ENCODE measurements around the gene SCARB1.

The SCARB1 gene

DNA sequence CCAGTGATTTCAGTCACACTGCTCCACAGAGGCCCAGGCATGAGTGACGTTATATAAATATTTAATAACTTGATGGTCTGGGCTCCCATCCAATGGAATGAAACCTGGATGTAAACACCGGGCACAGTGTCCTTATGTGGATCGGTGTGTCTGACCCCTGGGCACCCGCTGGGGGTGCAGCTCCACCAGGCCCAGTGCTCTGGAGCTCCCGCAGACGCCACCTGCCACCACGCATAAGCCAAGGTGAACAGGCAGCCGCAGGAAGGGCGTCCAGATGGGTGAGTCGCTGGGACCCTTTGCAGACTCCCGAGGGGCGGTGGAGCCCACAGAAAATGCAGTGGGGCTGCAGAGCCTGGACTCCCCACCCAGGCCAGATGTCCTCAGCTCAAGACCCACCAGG lies 121.6 kb downstream of the SCARB1 start:
- TF ChIP-seq, protein P1, sequence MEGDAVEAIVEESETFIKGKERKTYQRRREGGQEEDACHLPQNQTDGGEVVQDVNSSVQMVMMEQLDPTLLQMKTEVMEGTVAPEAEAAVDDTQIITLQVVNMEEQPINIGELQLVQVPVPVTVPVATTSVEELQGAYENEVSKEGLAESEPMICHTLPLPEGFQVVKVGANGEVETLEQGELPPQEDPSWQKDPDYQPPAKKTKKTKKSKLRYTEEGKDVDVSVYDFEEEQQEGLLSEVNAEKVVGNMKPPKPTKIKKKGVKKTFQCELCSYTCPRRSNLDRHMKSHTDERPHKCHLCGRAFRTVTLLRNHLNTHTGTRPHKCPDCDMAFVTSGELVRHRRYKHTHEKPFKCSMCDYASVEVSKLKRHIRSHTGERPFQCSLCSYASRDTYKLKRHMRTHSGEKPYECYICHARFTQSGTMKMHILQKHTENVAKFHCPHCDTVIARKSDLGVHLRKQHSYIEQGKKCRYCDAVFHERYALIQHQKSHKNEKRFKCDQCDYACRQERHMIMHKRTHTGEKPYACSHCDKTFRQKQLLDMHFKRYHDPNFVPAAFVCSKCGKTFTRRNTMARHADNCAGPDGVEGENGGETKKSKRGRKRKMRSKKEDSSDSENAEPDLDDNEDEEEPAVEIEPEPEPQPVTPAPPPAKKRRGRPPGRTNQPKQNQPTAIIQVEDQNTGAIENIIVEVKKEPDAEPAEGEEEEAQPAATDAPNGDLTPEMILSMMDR (IDR thresholded peaks at IDR 0.05) = no peak
- H3K27ac ChIP-seq = no peak overlapping the region
- H3K9me3 ChIP-seq = no peaks in the 10 kb centered on the region
- no peak overlapping the region for H3K4me3 ChIP-seq (ENCODE audit: low read depth in 1 of 2, low read length in 1 of 2)
- H3K4me1 ChIP-seq (ENCODE audit: control insufficient read depth in 1 of 2, insufficient read depth in 1 of 2, low read depth in 1 of 2, low read length in 1 of 2) = peaks cover 6 to 10% of the 10 kb centered on the region in 2 experiments
- H3K36me3 ChIP-seq = no peaks in the 10 kb centered on the region
- peaks cover 53% of the 10 kb centered on the region for H3K27me3 ChIP-seq

DNA sequence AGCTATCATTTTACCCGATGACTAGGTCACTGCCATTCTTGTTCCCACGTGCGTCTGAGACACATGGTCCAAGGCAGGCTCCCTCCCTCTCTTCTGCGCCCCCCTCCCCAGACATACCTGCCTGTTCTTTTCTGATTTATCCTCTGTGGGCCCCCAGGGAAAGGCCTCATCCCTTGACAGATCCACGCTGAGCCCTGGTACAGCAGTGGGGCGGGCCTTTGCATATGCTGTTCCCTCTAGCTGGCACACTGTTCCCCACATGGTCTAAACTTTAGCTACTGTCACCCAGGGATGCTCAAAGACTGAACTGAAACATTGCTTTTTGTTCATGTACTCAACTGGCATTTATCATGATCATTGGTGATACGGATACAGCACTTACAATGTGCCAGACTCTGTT lies 122.5 kb downstream of the SCARB1 start:
- Histone ChIP-seq H3K27me3 (peaks cover 44% of the 10 kb centered on the region), H3K4me3 (ENCODE audit: low read depth in 1 of 2, low read length in 1 of 2) (no peak overlapping the region), H3K36me3 (no peaks in the 10 kb centered on the region), H3K27ac (no peak overlapping the region), H3K4me1 (ENCODE audit: control insufficient read depth in 1 of 2, insufficient read depth in 1 of 2, low read depth in 1 of 2, low read length in 1 of 2) (peaks cover 4 to 6% of the 10 kb centered on the region in 2 experiments), H3K9me3 (no peaks in the 10 kb centered on the region)
- TF ChIP-seq, protein P1 (IDR thresholded peaks at IDR 0.05) = no peak

DNA sequence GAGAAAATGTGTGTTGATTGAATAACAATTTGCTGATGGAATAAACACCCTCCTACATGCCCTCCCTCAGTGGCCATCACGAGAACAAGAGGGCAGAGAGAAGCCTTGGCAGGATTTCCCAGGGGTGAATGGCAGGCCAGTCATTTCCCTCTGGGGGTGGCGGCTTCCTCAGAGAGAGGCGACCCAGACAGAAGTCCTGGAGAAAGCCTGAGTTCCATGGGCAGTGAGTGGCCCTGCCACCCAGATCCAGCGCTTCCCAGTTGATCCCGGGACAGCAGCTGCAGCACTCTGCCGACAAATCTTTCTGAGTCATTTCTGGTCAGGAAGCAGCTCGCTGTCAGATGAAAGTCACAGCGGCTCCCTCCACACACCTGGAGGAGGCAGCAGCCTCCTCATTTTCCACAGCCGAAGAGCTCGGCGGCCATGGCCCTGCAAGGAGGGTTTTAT lies 123.0 kb downstream of the SCARB1 start:
- Histone ChIP-seq H3K4me3 (ENCODE audit: low read depth in 1 of 2, low read length in 1 of 2) (no peak overlapping the region), H3K27ac (no peak overlapping the region), H3K9me3 (no peaks in the 10 kb centered on the region), H3K27me3 (peaks cover 39% of the 10 kb centered on the region), H3K36me3 (no peaks in the 10 kb centered on the region), H3K4me1 (ENCODE audit: control insufficient read depth in 1 of 2, insufficient read depth in 1 of 2, low read depth in 1 of 2, low read length in 1 of 2) (peaks cover 0 to 2% of the 10 kb centered on the region in 2 experiments)
- TF ChIP-seq, protein P1 (IDR thresholded peaks at IDR 0.05) = no peak

DNA sequence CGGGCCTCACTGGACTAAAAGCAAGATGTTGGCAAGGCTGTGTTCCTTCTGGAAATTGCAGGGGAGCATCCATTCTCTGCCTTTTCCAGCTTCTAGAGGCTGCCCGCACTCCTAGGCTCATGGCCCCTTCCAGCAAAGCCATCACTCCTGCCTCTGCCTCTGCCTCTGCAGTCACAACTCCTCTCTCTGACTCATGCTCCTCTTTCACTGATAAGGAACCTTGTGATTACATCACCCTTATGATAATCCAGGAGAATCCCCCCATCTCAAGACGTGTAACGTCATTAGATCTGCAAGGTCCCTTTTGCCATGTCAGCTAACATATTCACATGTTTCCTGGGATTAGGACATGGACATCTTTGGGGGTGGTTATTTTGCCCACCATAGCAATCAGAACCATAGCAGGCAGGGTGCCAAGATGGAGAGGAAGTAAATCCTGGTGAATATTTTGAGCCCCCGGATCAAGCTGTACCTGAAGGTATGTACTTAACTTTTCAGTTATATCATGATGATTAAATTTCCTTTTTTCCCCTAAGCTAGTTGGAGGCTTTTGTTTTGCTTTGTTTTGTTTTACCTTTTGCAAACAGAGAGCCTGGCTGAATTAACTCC lies 123.6 kb downstream of the SCARB1 start:
- H3K36me3 ChIP-seq = no peaks in the 10 kb centered on the region

DNA sequence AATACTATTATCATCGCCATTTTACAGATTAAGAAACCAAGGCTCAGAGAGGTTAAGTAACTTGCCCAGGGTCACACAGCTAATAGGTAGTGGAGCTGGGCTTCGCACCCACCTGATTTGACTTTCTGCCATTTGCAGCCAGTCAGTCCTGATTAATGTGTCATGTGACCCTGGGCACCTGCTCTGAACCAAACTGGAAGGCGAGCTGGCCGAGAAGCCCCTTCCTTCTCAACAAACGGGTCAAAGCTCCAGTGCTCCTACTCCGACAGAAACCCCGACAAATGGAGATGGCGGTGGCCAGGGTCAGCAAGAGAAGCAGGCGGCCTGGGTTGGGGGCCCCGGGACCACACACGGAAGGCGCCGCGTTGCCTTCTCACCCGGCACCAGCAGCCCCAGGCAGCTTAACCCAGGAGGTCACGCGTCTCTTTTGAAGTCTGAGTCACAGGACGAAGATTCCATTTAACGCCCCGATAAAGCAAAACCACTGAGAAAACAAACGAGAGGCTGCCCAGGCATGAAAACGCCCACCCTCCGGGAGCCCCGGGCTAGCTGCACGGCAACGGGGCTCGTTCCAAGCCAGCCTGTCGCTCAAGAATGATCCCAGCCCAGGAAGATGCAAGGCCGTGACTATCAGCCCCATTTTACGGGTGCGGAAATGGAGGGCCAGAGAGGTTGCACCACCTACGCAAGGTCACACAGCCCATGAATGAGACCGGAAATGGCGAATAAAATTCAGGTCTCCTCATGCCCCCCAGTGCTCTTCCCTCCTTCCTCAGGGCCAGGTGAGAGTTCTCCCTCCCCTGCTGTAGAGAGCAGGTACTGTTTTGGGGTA lies 124.8 kb downstream of the SCARB1 start:
- Histone ChIP-seq H3K27ac (no peak overlapping the region), H3K4me3 (ENCODE audit: low read depth in 1 of 2, low read length in 1 of 2) (no peak overlapping the region), H3K4me1 (ENCODE audit: control insufficient read depth in 1 of 2, insufficient read depth in 1 of 2, low read depth in 1 of 2, low read length in 1 of 2) (peaks cover 9 to 11% of the 10 kb centered on the region in 2 experiments), H3K36me3 (no peaks in the 10 kb centered on the region), H3K27me3 (peaks cover 30% of the 10 kb centered on the region), H3K9me3 (no peaks in the 10 kb centered on the region)
- TF ChIP-seq, protein P1 (IDR thresholded peaks at IDR 0.05) = no peak

More for the DNA sequence above, 123.6 kb downstream of the SCARB1 start:
- Histone ChIP-seq H3K4me3 (ENCODE audit: low read depth in 1 of 2, low read length in 1 of 2) (no peak overlapping the region), H3K9me3 (no peaks in the 10 kb centered on the region), H3K27me3 (peaks cover 32% of the 10 kb centered on the region), H3K27ac (no peak overlapping the region), H3K4me1 (ENCODE audit: control insufficient read depth in 1 of 2, insufficient read depth in 1 of 2, low read depth in 1 of 2, low read length in 1 of 2) (no peaks in the 10 kb centered on the region)
- TF ChIP-seq, protein P1 (IDR thresholded peaks at IDR 0.05) = no peak
